NCI-H1092 treated with DMSO at 0.1 percent for 48 hours (cell line): ENCODE measurements around the gene COCH.
"Not testable (repeated sequence)": the region's sequence is repeated elsewhere in the genome, so short reads cannot be mapped to it uniquely, and the experiment has no call there.

Experiments
- DNase-seq: peaks from one replicate; lab custom pipeline; 2025; lab: John Stamatoyannopoulos, UW

The COCH gene

DNA sequence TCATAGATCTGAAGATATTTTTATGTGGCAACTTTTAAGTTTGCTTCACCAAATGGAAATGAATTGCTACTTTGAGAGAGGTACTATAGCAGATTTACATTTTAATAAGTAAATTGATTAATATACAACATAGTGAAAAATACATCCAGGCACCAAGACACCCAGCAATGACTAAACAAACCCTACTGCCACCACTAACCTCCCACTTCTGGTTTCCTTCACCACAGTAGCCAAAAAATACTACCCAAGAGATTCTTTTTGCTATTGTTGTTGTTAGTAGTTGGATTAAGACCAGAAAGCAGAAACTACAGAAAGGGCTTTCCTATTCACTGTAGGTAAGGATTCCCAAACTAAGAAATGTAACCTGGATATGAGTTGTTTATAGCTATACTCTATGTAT is 54.1 kb downstream of the COCH start:
- DNase-seq = no peak

DNA sequence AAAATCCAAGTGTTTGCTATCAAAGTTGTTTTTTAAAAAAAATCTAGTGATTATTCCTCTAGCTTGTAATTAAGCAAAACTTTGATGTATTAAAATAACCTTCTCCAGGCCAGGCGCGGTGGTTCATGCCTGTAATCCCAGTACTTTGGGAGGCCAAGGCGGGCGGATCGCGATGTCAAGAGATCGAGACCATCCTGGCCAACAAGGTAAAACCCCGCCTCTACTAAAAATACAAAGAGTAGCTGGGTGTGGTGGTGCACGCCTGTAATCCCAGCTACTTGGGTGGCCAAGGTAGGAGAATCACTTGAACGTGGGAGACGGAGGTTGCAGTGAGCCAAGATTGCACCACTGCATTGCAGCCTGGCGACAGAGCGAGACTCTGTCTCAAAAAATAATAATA is 59.6 kb downstream of the COCH start:
- DNase-seq = not testable (repeated sequence)

- no peak for DNase-seq
Measured at GRCh38 chr14:30935445-30935844, 61.1 kb downstream of the COCH start.

- DNase-seq = no peak
Measured at GRCh38 chr14:30938617-30939016, 64.3 kb downstream of the COCH start.
